Measurements from ENCODE around the gene CYS1. TPM values are rescaled to one million over a fixed set of nuclear protein-coding genes. Genes with fewer than 3 reads are reported as not detected.
"Not testable (repeated sequence)": the region's sequence is repeated elsewhere in the genome, so short reads cannot be mapped to it uniquely, and the experiment has no call there.

Gene CYS1
- polyA plus RNA-seq, 4 donors = 0.54 to 14.8 (median 0.76) TPM; not detected in 1

DNA sequence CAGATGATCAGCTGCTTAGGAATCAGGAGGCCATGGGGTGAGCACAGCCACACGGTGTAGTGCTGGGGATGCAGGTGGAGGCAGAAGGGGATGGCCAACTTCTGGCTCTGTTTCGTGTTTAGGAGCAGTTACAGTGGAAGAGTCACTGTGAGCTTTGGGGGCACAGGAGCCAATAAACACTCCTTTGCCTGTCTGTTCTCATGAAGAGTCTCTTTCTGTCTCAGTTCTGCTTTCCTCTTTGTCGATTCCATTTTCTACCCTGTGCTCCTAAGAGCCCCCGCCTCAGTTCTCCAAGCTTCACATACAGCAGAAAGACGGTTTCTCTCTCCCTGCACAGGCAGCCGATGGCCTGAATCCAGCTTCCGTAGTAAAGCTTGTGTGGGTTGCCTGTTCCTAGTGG is 21.3 kb upstream of the CYS1 start:
- FAIRE-seq (no peak), DNase-seq (no peak)
- peaks cover 0 to 32% (median 3%) of the 10 kb centered on the region in 3 donors for H3K4me1 ChIP-seq (ENCODE audit: control insufficient read depth in 3 of 3, insufficient read depth in 2 of 3, low read depth in 1 of 3, low read length in 2 of 3)
- H3K36me3 ChIP-seq (ENCODE audit: control insufficient read depth in 3 of 3, insufficient read depth in 2 of 3, low read depth in 1 of 3, low read length in 3 of 3) = no peaks in the 10 kb centered on the region
- peaks cover 0 to 10% of the 10 kb centered on the region in 2 donors for H3K9me3 ChIP-seq (ENCODE audit: control insufficient read depth in 2 of 2, insufficient read depth in 1 of 2, low read depth in 1 of 2, low read length in 1 of 2)
- H3K27me3 ChIP-seq (ENCODE audit: control insufficient read depth in 3 of 3, insufficient read depth in 3 of 3, low read length in 3 of 3) = no peaks in the 10 kb centered on the region
- WGBS, 3 donors = 55 to 76% (median 72%) methylated on average over 7 of the region's 7 CpGs
- H3K27ac ChIP-seq (ENCODE audit: low read depth in 1 of 3, low read length in 2 of 3) = no peak overlapping the region
- H3K4me3 ChIP-seq (ENCODE audit: low read depth in 1 of 3, low read length in 3 of 3) = no peak overlapping the region

DNA sequence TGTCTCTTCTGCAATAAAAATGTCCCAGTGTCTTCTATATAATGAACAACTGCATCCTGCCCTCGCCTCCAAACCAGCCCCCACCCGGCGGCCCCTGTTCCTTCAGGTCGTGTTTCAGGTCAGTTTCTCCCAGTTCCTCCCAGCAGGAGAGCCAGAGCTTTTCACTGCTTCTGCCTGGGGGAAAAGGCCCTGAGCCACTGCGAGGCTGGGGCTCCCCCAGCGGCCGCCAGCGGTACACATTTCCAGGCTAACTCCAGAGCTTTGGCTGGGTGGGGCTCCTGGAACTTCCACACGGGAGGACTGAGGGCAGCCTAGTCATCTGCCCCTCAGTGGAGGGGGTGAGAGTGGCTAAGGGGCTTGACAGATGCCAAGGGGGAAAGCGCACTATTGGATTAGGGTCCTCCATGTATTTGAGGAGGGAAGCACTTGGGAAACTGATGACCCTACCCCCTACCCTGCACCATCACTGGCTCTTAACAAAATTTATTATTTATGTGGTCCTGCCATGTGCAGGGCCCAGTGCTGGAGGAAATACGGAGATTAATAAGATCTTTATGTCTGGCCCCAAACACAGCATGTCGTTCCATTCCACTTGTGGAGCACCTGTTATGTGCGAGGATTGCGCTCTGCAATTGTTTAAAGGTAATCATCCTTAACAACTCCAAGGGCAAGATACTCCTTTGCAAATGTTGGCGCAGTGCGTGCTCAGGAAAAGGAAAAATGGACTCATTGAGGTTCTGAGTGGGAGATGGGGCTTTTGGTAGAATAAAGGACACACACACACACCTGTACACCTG is 17.3 kb upstream of the CYS1 start:
- FAIRE-seq = no peak
- Histone ChIP-seq H3K9me3 (ENCODE audit: control insufficient read depth in 2 of 2, insufficient read depth in 1 of 2, low read depth in 1 of 2, low read length in 1 of 2) (peaks cover 0 to 1% of the 10 kb centered on the region in 2 donors), H3K4me3 (ENCODE audit: low read depth in 1 of 3, low read length in 3 of 3) (no peak overlapping the region), H3K4me1 (ENCODE audit: control insufficient read depth in 3 of 3, insufficient read depth in 2 of 3, low read depth in 1 of 3, low read length in 2 of 3) (peaks cover 0 to 9% (median 3%) of the 10 kb centered on the region in 3 donors), H3K36me3 (ENCODE audit: control insufficient read depth in 3 of 3, insufficient read depth in 2 of 3, low read depth in 1 of 3, low read length in 3 of 3) (no peaks in the 10 kb centered on the region), H3K27me3 (ENCODE audit: control insufficient read depth in 3 of 3, insufficient read depth in 3 of 3, low read length in 3 of 3) (peaks cover 0 to 4% (median 2%) of the 10 kb centered on the region in 3 donors), H3K27ac (ENCODE audit: low read depth in 1 of 3, low read length in 2 of 3) (no peak overlapping the region)
- peak; percentile 78 to 84 for DNase-seq
- 24 to 32% (median 28%) methylated on average over 16 of the region's 16 CpGs for WGBS, 3 donors

DNA sequence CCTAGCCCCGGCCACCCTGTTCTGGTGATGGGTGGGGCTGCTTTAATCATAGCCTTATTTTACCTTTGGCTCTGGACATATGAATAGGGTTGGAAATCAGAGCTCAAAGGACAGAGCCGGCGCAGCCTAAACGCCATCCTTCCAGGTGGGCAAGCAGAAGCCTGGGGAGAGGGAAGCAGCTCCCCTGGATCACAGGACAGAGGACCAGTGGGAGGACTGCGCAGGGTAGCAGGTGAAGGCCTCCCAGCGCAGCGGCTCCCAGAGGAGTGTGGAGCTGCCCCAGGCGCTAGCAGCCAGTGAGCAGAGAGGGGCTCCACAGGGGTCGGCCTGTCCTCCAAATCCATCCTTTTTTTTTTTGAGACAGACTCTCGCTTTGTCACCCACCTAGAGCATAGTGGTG is 16.4 kb upstream of the CYS1 start:
- FAIRE-seq (no peak), DNase-seq (no peak)
- 86 to 92% (median 91%) methylated on average over 10 of the region's 10 CpGs for WGBS, 3 donors
- Histone ChIP-seq H3K27me3 (ENCODE audit: control insufficient read depth in 3 of 3, insufficient read depth in 3 of 3, low read length in 3 of 3) (peaks cover 0 to 7% (median 2%) of the 10 kb centered on the region in 3 donors), H3K27ac (ENCODE audit: low read depth in 1 of 3, low read length in 2 of 3) (no peak overlapping the region), H3K4me3 (ENCODE audit: low read depth in 1 of 3, low read length in 3 of 3) (no peak overlapping the region), H3K4me1 (ENCODE audit: control insufficient read depth in 3 of 3, insufficient read depth in 2 of 3, low read depth in 1 of 3, low read length in 2 of 3) (peaks cover 0 to 9% (median 3%) of the 10 kb centered on the region in 3 donors), H3K36me3 (ENCODE audit: control insufficient read depth in 3 of 3, insufficient read depth in 2 of 3, low read depth in 1 of 3, low read length in 3 of 3) (no peaks in the 10 kb centered on the region), H3K9me3 (ENCODE audit: control insufficient read depth in 2 of 2, insufficient read depth in 1 of 2, low read depth in 1 of 2, low read length in 1 of 2) (peaks cover 0 to 7% of the 10 kb centered on the region in 2 donors)

DNA sequence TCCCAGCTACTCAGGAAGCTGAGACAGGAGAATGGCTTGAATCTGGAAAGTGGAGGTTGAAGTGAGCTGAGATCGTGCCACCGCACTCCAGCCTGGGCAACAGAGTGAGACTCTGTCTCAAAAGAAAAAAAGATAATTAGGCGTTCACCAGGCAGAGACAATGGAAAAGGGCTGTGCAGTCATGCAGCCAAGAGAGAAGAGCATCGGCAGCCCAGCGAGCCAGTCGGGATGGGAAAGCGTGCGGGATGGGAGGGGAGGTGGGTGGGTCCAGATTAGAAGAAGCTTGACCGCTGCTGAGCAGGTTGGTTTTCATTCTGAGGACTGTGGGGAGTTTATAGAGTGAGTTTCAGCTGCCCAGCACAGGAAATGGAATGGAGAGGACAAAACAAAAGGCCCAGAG is 15.0 kb upstream of the CYS1 start:
- H3K27ac ChIP-seq (ENCODE audit: low read depth in 1 of 3, low read length in 2 of 3) = no peak overlapping the region
- no peaks in the 10 kb centered on the region for H3K36me3 ChIP-seq (ENCODE audit: control insufficient read depth in 3 of 3, insufficient read depth in 2 of 3, low read depth in 1 of 3, low read length in 3 of 3)
- peaks cover 0 to 13% (median 2%) of the 10 kb centered on the region in 3 donors for H3K27me3 ChIP-seq (ENCODE audit: control insufficient read depth in 3 of 3, insufficient read depth in 3 of 3, low read length in 3 of 3)
- peaks cover 0 to 17% (median 3%) of the 10 kb centered on the region in 3 donors for H3K4me1 ChIP-seq (ENCODE audit: control insufficient read depth in 3 of 3, insufficient read depth in 2 of 3, low read depth in 1 of 3, low read length in 2 of 3)
- H3K4me3 ChIP-seq (ENCODE audit: low read depth in 1 of 3, low read length in 3 of 3) = no peak overlapping the region
- no peak for FAIRE-seq
- DNase-seq = no peak
- peaks cover 0 to 7% of the 10 kb centered on the region in 2 donors for H3K9me3 ChIP-seq (ENCODE audit: control insufficient read depth in 2 of 2, insufficient read depth in 1 of 2, low read depth in 1 of 2, low read length in 1 of 2)
- 84 to 92% (median 86%) methylated on average over 9 of the region's 9 CpGs for WGBS, 3 donors

DNA sequence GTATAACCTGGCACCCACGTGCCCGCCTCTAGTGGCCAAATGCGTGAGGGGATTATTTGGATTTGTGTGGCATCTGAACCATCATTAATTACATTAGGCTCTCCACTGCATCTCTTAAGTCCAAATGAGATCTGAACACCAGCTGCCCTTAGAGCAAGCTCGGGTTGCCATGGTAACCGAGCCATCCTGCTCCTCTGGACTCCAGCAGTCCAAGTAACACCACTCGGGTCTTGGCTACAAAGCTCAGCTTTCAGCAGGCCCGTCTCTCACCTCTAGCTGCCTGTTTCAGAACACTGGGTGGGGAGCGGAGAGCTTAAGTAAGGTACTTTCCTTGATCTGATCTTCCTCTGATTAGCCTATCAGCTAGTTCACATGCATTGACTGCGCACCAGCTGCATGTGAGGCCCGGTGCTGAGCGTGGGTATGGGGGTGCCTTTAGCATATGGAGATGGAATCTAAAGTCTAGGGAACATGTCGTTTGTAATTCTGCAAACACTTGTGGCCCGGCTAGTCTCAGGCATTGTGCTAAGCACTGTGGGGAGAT is 14.1 kb upstream of the CYS1 start:
- Histone ChIP-seq H3K9me3 (ENCODE audit: control insufficient read depth in 2 of 2, insufficient read depth in 1 of 2, low read depth in 1 of 2, low read length in 1 of 2) (peaks cover 0 to 7% of the 10 kb centered on the region in 2 donors), H3K36me3 (ENCODE audit: control insufficient read depth in 3 of 3, insufficient read depth in 2 of 3, low read depth in 1 of 3, low read length in 3 of 3) (no peaks in the 10 kb centered on the region), H3K27me3 (ENCODE audit: control insufficient read depth in 3 of 3, insufficient read depth in 3 of 3, low read length in 3 of 3) (peaks cover 0 to 13% (median 4%) of the 10 kb centered on the region in 3 donors), H3K4me1 (ENCODE audit: control insufficient read depth in 3 of 3, insufficient read depth in 2 of 3, low read depth in 1 of 3, low read length in 2 of 3) (peaks cover 0 to 22% (median 3%) of the 10 kb centered on the region in 3 donors), H3K4me3 (ENCODE audit: low read depth in 1 of 3, low read length in 3 of 3) (no peak overlapping the region), H3K27ac (ENCODE audit: low read depth in 1 of 3, low read length in 2 of 3) (no peak overlapping the region)
- WGBS, 3 donors = 83 to 87% (median 86%) methylated on average over 13 of the region's 13 CpGs
- FAIRE-seq (no peak), DNase-seq (no peak)

DNA sequence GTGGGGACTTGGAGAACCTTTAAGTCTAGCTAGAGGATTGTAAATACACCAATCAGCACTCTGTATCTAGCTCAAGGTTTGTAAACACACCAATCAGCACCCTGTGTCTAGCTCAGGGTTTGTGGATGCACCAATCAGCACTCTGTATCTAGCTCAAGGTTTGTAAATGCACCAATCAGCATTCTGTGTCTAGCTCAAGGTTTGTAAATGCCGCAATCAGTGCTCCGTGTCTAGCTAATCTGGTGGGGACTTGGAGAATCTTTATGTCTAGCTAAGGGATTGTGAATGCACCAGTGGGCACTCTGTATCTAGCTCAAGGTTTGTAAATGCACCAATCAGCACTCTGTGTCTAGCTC is 11.7 kb upstream of the CYS1 start:
- H3K36me3 ChIP-seq (ENCODE audit: control insufficient read depth in 3 of 3, insufficient read depth in 2 of 3, low read depth in 1 of 3, low read length in 3 of 3); H3K4me3 ChIP-seq (ENCODE audit: low read depth in 1 of 3, low read length in 3 of 3); DNase-seq; H3K9me3 ChIP-seq (ENCODE audit: control insufficient read depth in 2 of 2, insufficient read depth in 1 of 2, low read depth in 1 of 2, low read length in 1 of 2); H3K27ac ChIP-seq (ENCODE audit: low read depth in 1 of 3, low read length in 2 of 3); FAIRE-seq: not testable (repeated sequence)
- 96 to 100% (median 97%) methylated on average over 2 of the region's 2 CpGs for WGBS, 3 donors
- Histone ChIP-seq H3K27me3 (ENCODE audit: control insufficient read depth in 3 of 3, insufficient read depth in 3 of 3, low read length in 3 of 3) (peaks cover 0 to 13% (median 4%) of the 10 kb centered on the region in 3 donors), H3K4me1 (ENCODE audit: control insufficient read depth in 3 of 3, insufficient read depth in 2 of 3, low read depth in 1 of 3, low read length in 2 of 3) (peaks cover 0 to 25% (median 0%) of the 10 kb centered on the region in 3 donors)

DNA sequence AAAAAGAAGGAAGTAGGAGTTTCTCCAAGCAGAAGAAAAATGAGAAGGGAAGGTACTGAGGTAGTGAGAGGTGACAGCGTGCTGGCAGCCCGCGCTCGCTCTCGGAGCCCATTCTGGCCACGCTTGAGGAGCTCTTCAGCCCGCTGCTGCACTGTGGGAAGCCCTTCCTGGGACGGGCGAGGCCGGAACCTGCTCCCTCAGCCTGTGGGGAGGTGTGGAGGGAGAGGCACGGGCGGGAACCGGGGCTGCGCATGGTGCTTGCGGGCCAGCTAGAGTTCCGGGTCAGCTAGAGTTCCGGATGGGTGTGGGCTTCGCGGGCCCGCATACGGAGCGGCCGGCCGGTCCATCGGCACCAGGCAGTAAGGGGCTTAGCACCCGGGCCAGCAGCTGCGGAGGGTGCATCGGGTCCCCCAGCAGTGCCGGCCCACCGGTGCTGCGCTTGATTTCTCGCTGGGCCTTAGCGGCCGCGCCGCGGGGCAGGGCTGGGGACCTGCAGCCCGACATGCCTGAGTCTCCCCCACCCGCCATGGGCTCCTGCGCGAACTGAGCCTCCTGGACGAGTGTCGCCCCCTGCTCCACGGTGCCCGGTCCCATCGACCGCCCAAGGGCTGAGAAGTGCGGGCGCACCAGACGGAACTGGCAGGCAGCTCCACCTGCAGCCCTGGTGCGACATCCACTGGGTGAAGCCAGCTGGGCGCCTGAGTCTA is 11.1 kb upstream of the CYS1 start:
- no peak overlapping the region for H3K27ac ChIP-seq (ENCODE audit: low read depth in 1 of 3, low read length in 2 of 3)
- peaks cover 0 to 21% (median 0%) of the 10 kb centered on the region in 3 donors for H3K4me1 ChIP-seq (ENCODE audit: control insufficient read depth in 3 of 3, insufficient read depth in 2 of 3, low read depth in 1 of 3, low read length in 2 of 3)
- FAIRE-seq (no peak), DNase-seq (no peak)
- H3K27me3 ChIP-seq (ENCODE audit: control insufficient read depth in 3 of 3, insufficient read depth in 3 of 3, low read length in 3 of 3) = peaks cover 0 to 13% (median 4%) of the 10 kb centered on the region in 3 donors
- WGBS, 3 donors = 31 to 77% (median 60%) methylated on average over 47 to 52 of the region's 52 CpGs
- no peak overlapping the region for H3K4me3 ChIP-seq (ENCODE audit: low read depth in 1 of 3, low read length in 3 of 3)
- no peaks in the 10 kb centered on the region for H3K36me3 ChIP-seq (ENCODE audit: control insufficient read depth in 3 of 3, insufficient read depth in 2 of 3, low read depth in 1 of 3, low read length in 3 of 3)
- peaks cover 0 to 7% of the 10 kb centered on the region in 2 donors for H3K9me3 ChIP-seq (ENCODE audit: control insufficient read depth in 2 of 2, insufficient read depth in 1 of 2, low read depth in 1 of 2, low read length in 1 of 2)

DNA sequence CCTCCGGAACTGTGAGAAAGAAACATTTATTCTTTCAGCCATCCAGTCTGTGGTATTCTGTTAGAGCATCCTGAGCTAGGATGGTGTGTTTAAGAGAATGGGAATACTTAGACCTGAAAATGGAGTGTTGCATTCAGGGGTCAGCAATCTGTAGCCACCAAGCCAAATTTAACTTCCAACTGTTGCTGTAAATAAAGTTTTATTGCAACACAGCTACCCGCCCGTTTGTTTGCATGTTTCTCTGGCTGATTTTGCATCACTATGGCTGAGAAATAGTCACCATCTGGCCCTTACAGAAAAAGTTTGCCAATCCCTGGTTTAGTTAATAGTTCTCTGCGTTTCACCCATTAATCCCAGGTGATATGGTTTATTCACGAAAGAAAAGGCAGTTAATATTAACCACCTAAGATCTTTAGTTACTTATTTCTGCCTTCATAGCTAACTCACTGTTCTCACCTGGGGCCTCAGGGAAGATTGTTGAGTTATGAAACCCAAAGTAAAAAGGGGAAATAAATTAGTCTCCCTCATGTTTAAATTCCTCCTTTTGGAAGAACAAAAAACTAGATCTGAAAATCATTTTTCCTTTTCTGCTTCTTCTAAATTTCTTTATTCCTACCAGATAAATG is 9.5 kb upstream of the CYS1 start:
- FAIRE-seq (no peak), DNase-seq (peak in 1 of 2 donors; percentile 58)
- peaks cover 0 to 7% of the 10 kb centered on the region in 2 donors for H3K9me3 ChIP-seq (ENCODE audit: control insufficient read depth in 2 of 2, insufficient read depth in 1 of 2, low read depth in 1 of 2, low read length in 1 of 2)
- H3K4me3 ChIP-seq (ENCODE audit: low read depth in 1 of 3, low read length in 3 of 3) = no peak overlapping the region
- peaks cover 0 to 35% (median 0%) of the 10 kb centered on the region in 3 donors for H3K4me1 ChIP-seq (ENCODE audit: control insufficient read depth in 3 of 3, insufficient read depth in 2 of 3, low read depth in 1 of 3, low read length in 2 of 3)
- H3K27ac ChIP-seq (ENCODE audit: low read depth in 1 of 3, low read length in 2 of 3) = peak overlapping the region in 1 of 3 donors; percentile 57
- peaks cover 0 to 16% (median 4%) of the 10 kb centered on the region in 3 donors for H3K27me3 ChIP-seq (ENCODE audit: control insufficient read depth in 3 of 3, insufficient read depth in 3 of 3, low read length in 3 of 3)
- 15 to 48% (median 28%) methylated on average over 5 of the region's 5 CpGs for WGBS, 3 donors
- H3K36me3 ChIP-seq (ENCODE audit: control insufficient read depth in 3 of 3, insufficient read depth in 2 of 3, low read depth in 1 of 3, low read length in 3 of 3) = no peaks in the 10 kb centered on the region
